H1 (cell line): Measurements from ENCODE around the gene CCNK. TPM values are rescaled to one million over a fixed set of nuclear protein-coding genes. Genes with fewer than 3 reads are reported as not detected.

Experiments used
- BRCA1 ChIP-seq: IDR thresholded peaks from 2 replicates; pipeline ENCODE4 v1.6.1; 2012; ENCODE audit warnings: low read depth, low read length, improper control_type of control experiment
- CHD2 ChIP-seq: IDR thresholded peaks from 2 replicates; pipeline ENCODE4 v1.6.1; 2012; ENCODE audit warnings: low read length, improper control_type of control experiment
- CHD7 ChIP-seq: fragments of 300-600 bp; sonication (generic); IDR thresholded peaks from 2 replicates; pipeline ENCODE4 v1.7.1; 2012; ENCODE audit warnings: low read length, moderate library complexity, mild to moderate bottlenecking, inconsistent platforms; ENCODE audit not compliant: insufficient replicate concordance
- POU5F1 ChIP-seq: IDR thresholded peaks from 2 replicates; pipeline ENCODE4 v1.6.1; 2011; ENCODE audit warnings: low read depth, mild to moderate bottlenecking, low read length, moderate library complexity
- RXRA ChIP-seq: IDR thresholded peaks from 2 replicates; pipeline ENCODE4 v1.6.1; 2011; ENCODE audit warnings: low read depth, mild to moderate bottlenecking, low read length, moderate library complexity; ENCODE audit not compliant: insufficient read depth
- SIN3A ChIP-seq, 2 experiments: IDR thresholded peaks in 1 of 2; conservative IDR thresholded peaks in 1 of 2; 2 replicates each; pipeline ENCODE4 v1.6.1; 2011 to 2012; ENCODE audit warnings: low read length in 2 of 2, improper control_type of control experiment in 1 of 2, low read depth in 1 of 2, mild to moderate bottlenecking in 1 of 2
- TAF7 ChIP-seq: optimal IDR thresholded peaks from 2 replicates; pipeline ENCODE3; 2011; ENCODE audit warnings: low read depth, mild to moderate bottlenecking, inconsistent platforms, low read length, moderate library complexity, borderline replicate concordance
- USF2 ChIP-seq: IDR thresholded peaks from 2 replicates; pipeline ENCODE4 v1.6.1; 2011; ENCODE audit warnings: low read length, improper control_type of control experiment
- YY1 ChIP-seq: IDR thresholded peaks from 2 replicates; pipeline ENCODE4 v1.6.1; 2011; ENCODE audit warnings: low read depth, mild to moderate bottlenecking, low read length
- polyA plus RNA-seq, 7 experiments: library from polyadenylated mRNA; depleted of rRNA in 3 of 7; stranded (reverse) in 5 of 7; unstranded in 2 of 7; fragments of >200 nt in 5 of 7; fragments of 200-250 nt in 2 of 7; gene quantifications; 1 replicate in 5 of 7; 2 replicates in 1 of 7; 4 replicates in 1 of 7; pipeline versions ENCODE4 v1.2.1 to v1.2.3, GENCODE V29; 2011 to 2013; ENCODE audit warnings: missing spikeins in 2 of 7, mixed read lengths in 2 of 7
- total RNA-seq: library from RNA; stranded (reverse); fragmentation: NEBNext Ultra II Directional; extraction: Animal tissue kit (Norgen Biotek cat#: 25700); gene quantifications from 2 replicates; pipeline ENCODE4 v1.2.1, GENCODE V29; 2021

The CCNK gene
- total and polyA plus RNA-seq, 2 of the 8 experiments (the other 6 are each of a cell fraction or from before 2014, with no cell fraction given): 10.7 to 82.7 TPM

GRCh38 chr14:99541677-99542470 lies 60.7 kb downstream of the CCNK start (continued):
- TF ChIP-seq CHD7: no peak
- no peak for TF ChIP-seq YY1
- no peak for TF ChIP-seq POU5F1
- TF ChIP-seq TAF7: no peak
- TF ChIP-seq SIN3A (conservative IDR thresholded peaks at IDR 0.05 in 1 of 2, IDR thresholded peaks at IDR 0.05 in 1 of 2; ENCODE audit: low read depth in 1 of 2, low read length in 2 of 2): no peak
- TF ChIP-seq CHD2: no peak
- no peak for TF ChIP-seq RXRA
- no peak for TF ChIP-seq BRCA1
- no peak for TF ChIP-seq USF2
